NCI-H446 (cell line): ENCODE measurements around the gene SERINC4.
"Not testable (repeated sequence)": the region's sequence is repeated elsewhere in the genome, so short reads cannot be mapped to it uniquely, and the experiment has no call there.

Source experiments
- DNase-seq, 2 experiments: peaks; one replicate each; lab custom pipeline; 2025; lab: John Stamatoyannopoulos, UW

SERINC4 gene

DNA sequence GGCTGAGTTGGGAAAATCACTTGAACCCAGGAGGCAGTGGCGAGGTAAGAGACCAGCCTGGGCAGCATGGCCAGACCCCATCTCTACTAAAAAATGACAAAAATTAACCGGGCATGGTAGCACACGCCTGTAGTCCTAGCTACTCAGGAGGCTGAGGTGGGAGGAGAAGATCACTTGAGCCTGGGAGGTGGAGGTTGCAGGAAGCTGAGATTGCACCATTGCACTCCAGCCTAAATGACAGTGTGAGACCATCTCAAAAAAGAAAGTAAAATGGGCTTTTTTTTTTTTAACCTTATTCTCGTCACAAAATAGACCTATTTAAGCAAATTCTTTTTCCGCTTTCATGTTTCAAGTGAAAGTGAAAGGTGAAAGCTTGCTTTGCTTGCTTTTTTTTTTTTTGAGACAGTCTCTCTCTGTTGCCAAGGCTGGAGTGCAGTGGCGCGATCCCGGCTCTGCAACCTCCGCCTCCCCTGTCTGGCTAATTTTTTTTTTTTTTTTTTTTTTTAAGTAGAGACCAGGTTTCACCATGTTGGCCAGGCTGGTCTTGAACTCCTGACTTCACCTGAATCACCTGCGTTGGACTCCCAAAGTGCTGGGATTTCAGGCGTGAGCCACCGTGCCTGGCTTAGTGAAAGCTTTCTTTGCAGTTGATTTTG, 50.2 kb downstream of the SERINC4 start:
- no peak for DNase-seq

DNA sequence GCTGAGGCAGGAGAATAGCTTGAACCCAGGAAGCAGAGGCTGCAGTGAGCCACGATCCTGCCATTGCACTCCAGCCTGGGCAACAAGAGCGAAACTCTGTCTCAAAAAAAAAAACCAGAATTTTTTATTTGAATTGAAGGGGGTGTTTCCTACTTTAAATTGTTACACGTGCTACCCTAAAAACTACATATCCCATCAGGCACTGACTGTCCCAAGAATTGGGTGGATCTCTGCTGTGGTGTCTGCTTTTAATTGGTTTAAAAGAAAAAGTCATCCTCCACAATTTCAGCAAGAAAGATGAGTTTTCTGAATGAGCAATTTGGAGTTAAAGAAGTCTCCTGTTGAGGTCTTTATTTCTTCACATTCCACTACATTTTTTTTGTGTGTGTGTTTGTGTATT, 51.6 kb downstream of the SERINC4 start:
- DNase-seq, result no peak

DNA sequence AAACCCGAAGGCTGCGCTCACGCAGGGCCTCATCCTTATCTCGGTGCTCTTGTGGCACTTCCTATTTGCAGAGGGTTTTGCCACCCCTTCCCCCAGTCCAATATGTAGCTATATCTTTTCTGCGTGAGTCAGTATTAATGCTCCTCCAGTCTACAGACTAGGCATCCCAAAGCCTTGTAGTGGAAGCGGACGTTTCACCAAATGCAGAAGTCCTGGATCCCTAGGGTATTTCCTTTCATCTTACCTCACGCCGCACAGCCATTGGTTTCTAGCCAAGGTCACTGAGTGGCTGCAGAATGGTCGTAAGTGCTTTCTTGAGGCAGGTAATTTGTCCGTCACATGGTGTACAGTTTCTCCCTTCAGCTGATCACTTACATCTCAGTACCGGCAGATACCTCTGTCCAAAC, 53.1 kb downstream of the SERINC4 start:
- not testable (repeated sequence) for DNase-seq

DNA sequence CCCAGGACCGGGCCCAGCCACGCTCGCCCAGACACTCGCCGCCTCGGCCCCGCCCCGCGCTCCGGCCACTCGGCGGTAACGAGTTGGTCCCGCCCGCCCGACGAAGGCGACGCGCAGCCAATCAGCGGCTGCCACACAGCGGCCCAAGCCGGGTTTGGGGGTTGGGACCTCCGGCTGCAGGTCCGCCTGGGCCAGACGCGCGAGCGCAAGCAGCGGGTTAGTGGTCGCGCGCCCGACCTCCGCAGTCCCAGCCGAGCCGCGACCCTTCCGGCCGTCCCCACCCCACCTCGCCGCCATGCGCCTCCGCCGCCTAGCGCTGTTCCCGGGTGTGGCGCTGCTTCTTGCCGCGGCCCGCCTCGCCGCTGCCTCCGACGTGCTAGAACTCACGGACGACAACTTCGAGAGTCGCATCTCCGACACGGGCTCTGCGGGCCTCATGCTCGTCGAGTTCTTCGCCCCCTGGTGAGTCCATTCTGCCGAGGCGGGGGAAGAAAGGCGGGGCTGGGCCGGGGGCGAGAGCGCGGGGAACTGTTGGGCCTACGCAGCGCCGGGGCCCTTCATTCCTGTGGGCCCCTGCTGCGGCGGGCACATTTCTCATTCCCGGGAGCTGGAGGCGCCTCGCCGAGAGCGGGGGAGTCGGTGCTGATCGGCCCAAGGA, 53.6 kb downstream of the SERINC4 start, which contains the start of gene PDIA3:
Gene PDIA3, plus strand, starts transcription at position 194 of the 658 bp plus-strand sequence. Its CDS starts 102 bp downstream, at position 296.
- DNase-seq, result peak; percentile 58 to 92
